Transverse colon (tissue), 4 donors: Measurements from ENCODE around the gene FKBP5.

Source experiments
- EP300 ChIP-seq: sonication (generic); formaldehyde crosslinking; IDR thresholded peaks from one replicate; pipeline ENCODE4 v1.6.1; 2017; ENCODE audit warnings: antibody characterized with exemption, low read depth
- POLR2A ChIP-seq: fragments of 450-650 bp; IDR thresholded peaks from one replicate; pipeline ENCODE4 v1.6.1; 2016; ENCODE audit warnings: antibody characterized with exemption, mild to moderate bottlenecking, moderate library complexity
- POLR2AphosphoS5 ChIP-seq, 3 donors: sonication (generic); formaldehyde crosslinking; IDR thresholded peaks; one replicate each; pipeline ENCODE4 v1.6.1; 2016; ENCODE audit warnings: antibody characterized with exemption in 3 of 3
- TF ChIP-seq, protein P1 (sequence below), 5 experiments: fragments of 200-600 bp in 3 of 5; fragments of 450-650 bp in 2 of 5; sonication (generic) in 3 of 5; IDR thresholded peaks; 1 replicate in 2 of 5; 2 replicates in 3 of 5; pipeline ENCODE4 v1.5.1; 2016 to 2017; ENCODE audit warnings: antibody characterized with exemption in 5 of 5, inconsistent platforms in 3 of 5, mild to moderate bottlenecking in 2 of 5, moderate library complexity in 1 of 5

DNA sequence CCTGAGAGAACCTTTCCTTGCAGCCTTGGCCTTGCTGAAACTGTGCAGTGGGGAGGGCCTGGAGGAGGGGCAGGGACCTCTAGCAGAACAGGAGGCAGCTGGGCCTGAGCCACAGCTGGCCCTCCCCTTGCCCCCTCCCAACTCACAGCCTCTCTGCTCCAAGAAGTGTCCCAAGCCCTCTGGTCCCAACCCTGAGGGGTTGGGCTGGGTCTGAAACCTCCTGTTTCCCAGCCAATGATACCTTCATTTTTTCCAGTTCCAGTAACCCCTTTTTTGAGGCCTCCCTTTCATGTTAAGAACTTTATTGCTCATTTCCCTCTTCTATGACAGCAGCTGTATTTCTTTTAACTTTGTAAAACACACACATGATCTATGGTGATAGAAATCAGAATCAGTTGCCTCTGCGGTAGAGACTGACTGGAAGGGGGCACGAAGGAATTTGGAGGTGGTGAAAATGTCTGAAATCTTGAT is 30.2 kb upstream of the FKBP5 start:
- TF ChIP-seq POLR2AphosphoS5 (IDR thresholded peaks at IDR 0.05) (peak in 2 of 3 donors; percentile 7 to 10), POLR2A (no peak), EP300 (no peak)
- TF ChIP-seq, protein P1, sequence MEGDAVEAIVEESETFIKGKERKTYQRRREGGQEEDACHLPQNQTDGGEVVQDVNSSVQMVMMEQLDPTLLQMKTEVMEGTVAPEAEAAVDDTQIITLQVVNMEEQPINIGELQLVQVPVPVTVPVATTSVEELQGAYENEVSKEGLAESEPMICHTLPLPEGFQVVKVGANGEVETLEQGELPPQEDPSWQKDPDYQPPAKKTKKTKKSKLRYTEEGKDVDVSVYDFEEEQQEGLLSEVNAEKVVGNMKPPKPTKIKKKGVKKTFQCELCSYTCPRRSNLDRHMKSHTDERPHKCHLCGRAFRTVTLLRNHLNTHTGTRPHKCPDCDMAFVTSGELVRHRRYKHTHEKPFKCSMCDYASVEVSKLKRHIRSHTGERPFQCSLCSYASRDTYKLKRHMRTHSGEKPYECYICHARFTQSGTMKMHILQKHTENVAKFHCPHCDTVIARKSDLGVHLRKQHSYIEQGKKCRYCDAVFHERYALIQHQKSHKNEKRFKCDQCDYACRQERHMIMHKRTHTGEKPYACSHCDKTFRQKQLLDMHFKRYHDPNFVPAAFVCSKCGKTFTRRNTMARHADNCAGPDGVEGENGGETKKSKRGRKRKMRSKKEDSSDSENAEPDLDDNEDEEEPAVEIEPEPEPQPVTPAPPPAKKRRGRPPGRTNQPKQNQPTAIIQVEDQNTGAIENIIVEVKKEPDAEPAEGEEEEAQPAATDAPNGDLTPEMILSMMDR (IDR thresholded peaks at IDR 0.05): no peak
